A549 treated with AZD9567 at 1 μM for 4 hours (cell line): ENCODE results near the gene LRCH1. TPM values are rescaled to one million over a fixed set of nuclear protein-coding genes. Genes with fewer than 3 reads are reported as not detected.

Source experiments
- total RNA-seq: library from RNA; stranded (reverse); fragments of 200-300 nt; extraction: Qiagen RNA extraction; gene quantifications from 5 replicates; pipeline ENCODE4 v1.2.3, GENCODE V29; 2022; ENCODE audit not compliant: insufficient read depth

The LRCH1 gene
- 6.7 to 8.5 TPM (median 8.2 TPM) in 5 replicates for total RNA-seq

GRCh38 chr13:46552889-46553520 lies at the start of gene LRCH1:
Gene LRCH1, plus strand, starts transcription at chr13:46553170. Its CDS starts 227 bp downstream, at chr13:46553397.

DNA sequence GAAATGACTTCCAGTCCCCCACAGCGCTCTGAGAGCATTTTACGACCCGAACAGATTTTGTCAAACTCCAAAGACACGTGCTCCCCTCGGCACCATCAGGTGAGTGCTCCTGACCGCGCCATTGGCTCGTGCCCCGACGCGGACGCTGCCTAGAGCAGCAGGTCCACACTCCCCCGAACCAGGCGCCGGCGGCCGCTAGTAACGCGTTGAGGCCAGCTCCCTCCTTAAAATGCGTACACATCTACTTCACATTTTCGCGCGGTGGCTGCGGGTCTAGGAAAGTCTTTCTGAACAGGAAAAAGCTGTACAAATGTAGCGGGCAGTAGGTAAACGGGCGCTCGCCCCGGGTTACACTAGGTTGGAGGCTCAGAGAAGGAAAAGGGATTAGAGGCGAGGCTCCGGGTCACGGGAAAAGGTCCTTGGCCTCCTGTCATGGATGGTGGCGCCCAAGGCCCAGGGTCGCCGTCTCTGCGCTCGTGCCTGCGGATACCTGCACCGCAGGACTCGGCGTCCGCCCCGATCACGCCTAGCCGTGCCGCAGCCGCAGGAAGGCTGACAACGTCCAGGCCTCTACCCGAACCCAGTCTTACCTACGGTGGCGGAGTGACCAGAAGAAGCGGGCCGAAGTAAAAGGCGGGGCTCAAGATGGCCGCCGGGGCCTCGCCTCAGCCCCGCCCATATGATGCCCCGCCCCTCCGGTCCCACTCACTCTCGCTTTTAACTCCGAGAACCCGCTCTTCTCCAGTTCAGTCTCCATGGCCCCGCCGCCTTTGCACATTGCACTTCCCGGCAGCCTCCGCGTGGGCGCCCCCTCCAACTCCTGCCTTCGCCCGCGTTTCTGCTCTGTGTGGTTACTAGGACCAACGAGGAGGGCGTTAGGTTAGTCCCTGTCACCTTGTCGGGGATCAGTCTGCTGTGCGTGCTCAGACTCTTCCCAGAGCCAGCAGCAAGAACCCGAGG lies 243.8 kb downstream of the LRCH1 start, which contains the start of gene ESD:
TSS of gene ESD (minus strand) at position 647 of the 960 bp plus-strand sequence. CDS start 5,748 bp downstream, outside the sequence.

Other genes starting within 250 kb of the LRCH1 start
- 0.06 to 0.29 TPM (median 0.10 TPM) in 4 of 5 replicates, not detected in the other for gene RUBCNL, start 165.9 kb upstream of the LRCH1 start, total RNA-seq
- gene ESD, start 244.0 kb downstream of the LRCH1 start, total RNA-seq: 80.9 to 118 TPM (median 85.7 TPM) in 5 replicates